Measurements from ENCODE around the gene RAB33A.
"Not testable (repeated sequence)": the region's sequence is repeated elsewhere in the genome, so short reads cannot be mapped to it uniquely, and the experiment has no call there.

The RAB33A gene

GRCh38 chrX:130172127-130172845 lies 524 bp downstream of the RAB33A start:
- DNase-seq (ENCODE audit: low spot score) = no peak

- DNase-seq (ENCODE audit: low spot score) = peak; percentile 73
Measured at GRCh38 chrX:130173190-130173895, 1.6 kb downstream of the RAB33A start.

- peak; percentile 71 for DNase-seq (ENCODE audit: low spot score)
Measured at GRCh38 chrX:130174045-130174704, 2.4 kb downstream of the RAB33A start.

- DNase-seq (ENCODE audit: low spot score) = no peak
Measured at GRCh38 chrX:130174937-130175336, 3.2 kb downstream of the RAB33A start.

GRCh38 chrX:130176354-130176776 lies 4.6 kb downstream of the RAB33A start:
- no peak for DNase-seq (ENCODE audit: low spot score)

- DNase-seq (ENCODE audit: low spot score) = no peak
Measured at GRCh38 chrX:130176942-130177341, 5.2 kb downstream of the RAB33A start.

GRCh38 chrX:130179170-130179569 lies 7.4 kb downstream of the RAB33A start:
- no peak for DNase-seq (ENCODE audit: low spot score)

GRCh38 chrX:130179579-130180215 lies 7.9 kb downstream of the RAB33A start:
- no peak for DNase-seq (ENCODE audit: low spot score)

- no peak for DNase-seq (ENCODE audit: low spot score)
Measured at GRCh38 chrX:130184168-130184567, 12.4 kb downstream of the RAB33A start.

GRCh38 chrX:130184857-130185256 lies 13.1 kb downstream of the RAB33A start:
- DNase-seq (ENCODE audit: low spot score) = no peak

- no peak for DNase-seq (ENCODE audit: low spot score)
Measured at GRCh38 chrX:130186651-130187050, 14.9 kb downstream of the RAB33A start.

- DNase-seq (ENCODE audit: low spot score) = no peak
Measured at GRCh38 chrX:130190801-130191200, 19.0 kb downstream of the RAB33A start.

GRCh38 chrX:130196466-130196865 lies 24.7 kb downstream of the RAB33A start:
- peak; percentile 21 for DNase-seq (ENCODE audit: low spot score)

- DNase-seq (ENCODE audit: low spot score) = no peak
Measured at GRCh38 chrX:130197464-130197863, 25.7 kb downstream of the RAB33A start.

- DNase-seq (ENCODE audit: low spot score) = no peak
Measured at GRCh38 chrX:130204647-130205046, 32.9 kb downstream of the RAB33A start.

GRCh38 chrX:130211415-130212186 lies 39.8 kb downstream of the RAB33A start:
- no peak for DNase-seq (ENCODE audit: low spot score)

GRCh38 chrX:130212371-130212770 lies 40.6 kb downstream of the RAB33A start:
- DNase-seq (ENCODE audit: low spot score) = no peak

GRCh38 chrX:130213376-130213775 lies 41.6 kb downstream of the RAB33A start:
- no peak for DNase-seq (ENCODE audit: low spot score)

GRCh38 chrX:130216320-130216719 lies 44.6 kb downstream of the RAB33A start:
- peak; percentile 7 for DNase-seq (ENCODE audit: low spot score)

- no peak for DNase-seq (ENCODE audit: low spot score)
Measured at GRCh38 chrX:130224810-130225209, 53.0 kb downstream of the RAB33A start.

- no peak for DNase-seq (ENCODE audit: low spot score)
Measured at GRCh38 chrX:130228871-130229270, 57.1 kb downstream of the RAB33A start.

- DNase-seq (ENCODE audit: low spot score) = not testable (repeated sequence)
Measured at GRCh38 chrX:130231184-130231583, 59.4 kb downstream of the RAB33A start.

Data from AG20443 (cell line).